PFSK-1 (cell line): ENCODE data around the gene TMEM175.

Experiments
- POLR2AphosphoS5 ChIP-seq: IDR thresholded peaks from 2 replicates; pipeline ENCODE4 v1.6.1; 2012; ENCODE audit warnings: low read depth, mild to moderate bottlenecking, control low read depth, low read length, moderate library complexity
- TAF1 ChIP-seq: IDR thresholded peaks from 2 replicates; pipeline ENCODE4 v1.6.1; 2012; ENCODE audit warnings: low read length, control low read depth, borderline replicate concordance; ENCODE audit not compliant: insufficient read depth
- TF ChIP-seq, protein P1 (sequence below), 2 experiments: IDR thresholded peaks; 2 replicates each; pipeline versions ENCODE4 v1.6.1 to v1.8.0; 2011 to 2012; ENCODE audit warnings: low read depth in 2 of 2, low read length in 2 of 2, control low read depth in 1 of 2, inconsistent platforms in 1 of 2, mild to moderate bottlenecking in 1 of 2, moderate library complexity in 1 of 2; ENCODE audit not compliant: insufficient read depth in 1 of 2

- TF ChIP-seq POLR2AphosphoS5 (no peak), TAF1 (no peak)
- TF ChIP-seq, protein P1, sequence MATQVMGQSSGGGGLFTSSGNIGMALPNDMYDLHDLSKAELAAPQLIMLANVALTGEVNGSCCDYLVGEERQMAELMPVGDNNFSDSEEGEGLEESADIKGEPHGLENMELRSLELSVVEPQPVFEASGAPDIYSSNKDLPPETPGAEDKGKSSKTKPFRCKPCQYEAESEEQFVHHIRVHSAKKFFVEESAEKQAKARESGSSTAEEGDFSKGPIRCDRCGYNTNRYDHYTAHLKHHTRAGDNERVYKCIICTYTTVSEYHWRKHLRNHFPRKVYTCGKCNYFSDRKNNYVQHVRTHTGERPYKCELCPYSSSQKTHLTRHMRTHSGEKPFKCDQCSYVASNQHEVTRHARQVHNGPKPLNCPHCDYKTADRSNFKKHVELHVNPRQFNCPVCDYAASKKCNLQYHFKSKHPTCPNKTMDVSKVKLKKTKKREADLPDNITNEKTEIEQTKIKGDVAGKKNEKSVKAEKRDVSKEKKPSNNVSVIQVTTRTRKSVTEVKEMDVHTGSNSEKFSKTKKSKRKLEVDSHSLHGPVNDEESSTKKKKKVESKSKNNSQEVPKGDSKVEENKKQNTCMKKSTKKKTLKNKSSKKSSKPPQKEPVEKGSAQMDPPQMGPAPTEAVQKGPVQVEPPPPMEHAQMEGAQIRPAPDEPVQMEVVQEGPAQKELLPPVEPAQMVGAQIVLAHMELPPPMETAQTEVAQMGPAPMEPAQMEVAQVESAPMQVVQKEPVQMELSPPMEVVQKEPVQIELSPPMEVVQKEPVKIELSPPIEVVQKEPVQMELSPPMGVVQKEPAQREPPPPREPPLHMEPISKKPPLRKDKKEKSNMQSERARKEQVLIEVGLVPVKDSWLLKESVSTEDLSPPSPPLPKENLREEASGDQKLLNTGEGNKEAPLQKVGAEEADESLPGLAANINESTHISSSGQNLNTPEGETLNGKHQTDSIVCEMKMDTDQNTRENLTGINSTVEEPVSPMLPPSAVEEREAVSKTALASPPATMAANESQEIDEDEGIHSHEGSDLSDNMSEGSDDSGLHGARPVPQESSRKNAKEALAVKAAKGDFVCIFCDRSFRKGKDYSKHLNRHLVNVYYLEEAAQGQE (IDR thresholded peaks at IDR 0.05; ENCODE audit: insufficient read depth in 1 of 2, low read depth in 2 of 2, low read length in 2 of 2), result no peak
These were observed 36.5 kb downstream of the TMEM175 start for GRCh38 chr4:968621-969394.
